CD14-positive monocyte (primary cell): Measurements from ENCODE around the gene CNTLN. TPM values are rescaled to one million over a fixed set of nuclear protein-coding genes. Genes with fewer than 3 reads are reported as not detected.
"Not testable (repeated sequence)": the region's sequence is repeated elsewhere in the genome, so short reads cannot be mapped to it uniquely, and the experiment has no call there.

Experiments used
- DNase-seq, 3 donors: peaks; one replicate each; pipeline ENCODE4 v3.0.0-alpha.2; 2011 to 2022
- H2AFZ ChIP-seq: 2 replicates; pipeline ENCODE4 v1.6.0; 2012; ENCODE audit warnings: mild to moderate bottlenecking, low read depth, low read length, inconsistent platforms; ENCODE audit not compliant: insufficient read depth, poor library complexity, severe bottlenecking
- H3K27ac ChIP-seq, 2 donors: 1 replicate in 1 of 2; 2 replicates in 1 of 2; pipeline ENCODE4 v1.5.1; 2012 to 2013; ENCODE audit warnings: low read length in 2 of 2, control low read depth in 1 of 2, inconsistent platforms in 1 of 2, low read depth in 1 of 2, mild to moderate bottlenecking in 1 of 2
- H3K27me3 ChIP-seq, 2 donors: one replicate each; pipeline versions ENCODE4 v1.6.0 to v1.6.1; 2011 to 2013; ENCODE audit warnings: low read length in 2 of 2; ENCODE audit not compliant: control insufficient read depth in 2 of 2, insufficient read depth in 2 of 2
- H3K36me3 ChIP-seq, 2 donors: replicated peaks in 1 of 2; 1 replicate in 1 of 2; 2 replicates in 1 of 2; pipeline versions ENCODE4 v1.5.1 to v1.6.1; 2012 to 2013; ENCODE audit warnings: low read length in 2 of 2, control low read depth in 1 of 2, inconsistent platforms in 1 of 2, mild to moderate bottlenecking in 1 of 2; ENCODE audit not compliant: insufficient read depth in 2 of 2, control insufficient read depth in 1 of 2
- H3K4me1 ChIP-seq, 2 donors: 1 replicate in 1 of 2; 2 replicates in 1 of 2; pipeline versions ENCODE4 v1.5.1 to v1.6.1; 2012 to 2013; ENCODE audit warnings: low read length in 2 of 2, control low read depth in 1 of 2, inconsistent platforms in 1 of 2, mild to moderate bottlenecking in 1 of 2, moderate library complexity in 1 of 2; ENCODE audit not compliant: insufficient read depth in 2 of 2, control insufficient read depth in 1 of 2
- H3K4me2 ChIP-seq: replicated peaks from 2 replicates; pipeline ENCODE3; 2012; ENCODE audit warnings: low read length, moderate library complexity, mild to moderate bottlenecking; ENCODE audit not compliant: poor library complexity, severe bottlenecking; ENCODE audit errors: extremely low read depth
- H3K4me3 ChIP-seq, 3 experiments: fragments of 200-600 bp in 1 of 3; sonication (generic) in 1 of 3; replicated peaks in 1 of 3; 1 replicate in 2 of 3; 2 replicates in 1 of 3; pipeline ENCODE4 v1.5.1; 2011 to 2013; ENCODE audit warnings: low read length in 3 of 3, mild to moderate bottlenecking in 3 of 3, control low read depth in 2 of 3, low read depth in 2 of 3, inconsistent platforms in 1 of 3, moderate library complexity in 1 of 3
- H3K79me2 ChIP-seq: 2 replicates; pipeline ENCODE4 v1.6.0; 2012; ENCODE audit warnings: mild to moderate bottlenecking, control low read depth, inconsistent platforms, low read length, moderate library complexity; ENCODE audit not compliant: insufficient read depth
- H3K9ac ChIP-seq: 2 replicates; pipeline ENCODE4 v1.6.0; 2017; ENCODE audit warnings: low read length, mild to moderate bottlenecking; ENCODE audit not compliant: insufficient read depth, poor library complexity, severe bottlenecking
- H3K9me3 ChIP-seq, 2 donors: replicated peaks in 1 of 2; 1 replicate in 1 of 2; 2 replicates in 1 of 2; pipeline versions ENCODE4 v1.5.1 to v1.6.1; 2012 to 2013; ENCODE audit warnings: low read length in 2 of 2, control low read depth in 1 of 2; ENCODE audit not compliant: control insufficient read depth in 1 of 2, insufficient read depth in 1 of 2
- H4K20me1 ChIP-seq: 2 replicates; pipeline ENCODE4 v1.6.0; 2012; ENCODE audit warnings: mild to moderate bottlenecking, low read length, control low read depth, moderate library complexity; ENCODE audit not compliant: insufficient read depth
- H3K27ac Mint-ChIP-seq, 7 donors: one replicate each; pipeline ENCODE4 v1.8.0; 2020; ENCODE audit warnings: mild to moderate bottlenecking in 7 of 7, mixed read lengths in 7 of 7, moderate library complexity in 6 of 7, inconsistent platforms in 2 of 7
- H3K27me3 Mint-ChIP-seq, 3 donors: one replicate each; pipeline ENCODE4 v1.8.0; 2021 to 2022; ENCODE audit warnings: low read depth in 3 of 3, mild to moderate bottlenecking in 3 of 3, mixed read lengths in 3 of 3, moderate library complexity in 3 of 3, inconsistent platforms in 1 of 3
- H3K36me3 Mint-ChIP-seq, 2 donors: one replicate each; pipeline ENCODE4 v1.8.0; 2020; ENCODE audit warnings: mixed read lengths in 2 of 2, inconsistent platforms in 1 of 2, mild to moderate bottlenecking in 1 of 2
- H3K4me1 Mint-ChIP-seq: one replicate; pipeline ENCODE4 v1.8.0; 2020; ENCODE audit warnings: mild to moderate bottlenecking, mixed read lengths
- H3K4me3 Mint-ChIP-seq, 2 donors: one replicate each; pipeline ENCODE4 v1.8.0; 2020; ENCODE audit warnings: mild to moderate bottlenecking in 2 of 2, mixed read lengths in 2 of 2, moderate library complexity in 1 of 2
- H3K9me3 Mint-ChIP-seq, 7 donors: one replicate each; pipeline ENCODE4 v1.8.0; 2020 to 2022; ENCODE audit warnings: mixed read lengths in 7 of 7, mild to moderate bottlenecking in 6 of 7, moderate library complexity in 6 of 7, inconsistent platforms in 2 of 7
- WGBS: methylation state at CpG from one replicate; pipeline ENCODE4 v1.1.5; 2013; ENCODE audit warnings: missing lambda C conversion rate; ENCODE audit not compliant: insufficient coverage; 5-methylcytosine and 5-hydroxymethylcytosine counted together
- intact Hi-C, 2 donors: fragments of 100-400 bp; cut with micrococcal nuclease; formaldehyde crosslinking; loops; one replicate each; pipeline versions ENCODE4 v1.15.0 to v1.15.1; 2023
- polyA plus RNA-seq, 3 donors: library from polyadenylated mRNA; depleted of rRNA in 1 of 3; unstranded in 2 of 3; stranded (reverse) in 1 of 3; fragments of 300-500 nt in 2 of 3; fragments of >200 nt in 1 of 3; fragmentation: Illumina TruSeq in 2 of 3; gene quantifications; 1 replicate in 2 of 3; 2 replicates in 1 of 3; pipeline ENCODE4 v1.2.3, GENCODE V29; 2012 to 2021
- TF ChIP-seq, protein P1 (sequence below): fragments of 200-600 bp; IDR thresholded peaks from one replicate; pipeline ENCODE4 v1.8.0; 2022; ENCODE audit warnings: antibody characterized with exemption, mild to moderate bottlenecking

Gene CNTLN
- polyA plus RNA-seq, 3 donors: 2.2 to 5.6 (median 4.0) TPM

DNA sequence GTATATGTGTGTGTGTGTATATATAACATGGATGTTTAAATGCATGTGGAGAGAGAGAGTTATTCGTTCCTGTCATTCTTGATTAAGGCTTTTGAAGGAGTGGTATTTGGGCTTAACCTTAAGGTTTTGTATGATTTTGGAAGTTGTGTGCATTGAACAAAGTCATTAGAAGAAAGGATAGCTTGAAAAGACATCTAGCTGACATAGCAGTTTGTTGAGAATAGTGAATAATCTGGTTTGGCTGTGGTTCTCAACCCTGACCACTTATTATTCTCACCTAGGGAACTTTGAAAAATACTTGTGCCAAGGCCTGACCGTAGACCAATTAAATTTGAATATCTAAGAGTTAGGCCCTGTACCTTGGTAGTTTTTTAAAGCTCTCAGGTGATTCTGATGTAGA lies 303.0 kb downstream of the CNTLN start:
- H3K79me2 ChIP-seq: no peaks in the 10 kb centered on the region
- no peak overlapping the region for H3K27ac ChIP-seq
- H3K9me3 ChIP-seq: peaks cover 11% of the 10 kb centered on the region in 2 donors
- no peaks in the 10 kb centered on the region for H3K4me1 ChIP-seq
- H3K9ac ChIP-seq: no peak overlapping the region
- H3K27me3 Mint-ChIP-seq: no peaks in the 10 kb centered on the region
- no peak overlapping the region for H3K4me2 ChIP-seq
- no peak overlapping the region for H3K4me3 Mint-ChIP-seq
- no peaks in the 10 kb centered on the region for H3K27me3 ChIP-seq
- no peaks in the 10 kb centered on the region for H4K20me1 ChIP-seq
- peaks cover 4 to 26% (median 19%) of the 10 kb centered on the region in 7 donors for H3K9me3 Mint-ChIP-seq
- peaks cover 0 to 8% of the 10 kb centered on the region in 2 donors for H3K36me3 ChIP-seq
- no peak overlapping the region for H3K4me3 ChIP-seq
- no peak overlapping the region for H2AFZ ChIP-seq
- H3K27ac Mint-ChIP-seq: no peak overlapping the region
- H3K36me3 Mint-ChIP-seq: peaks cover 11 to 21% of the 10 kb centered on the region in 2 donors
- intact Hi-C loops: loop anchor here in 1 of 2 donors (10.0 kb wide), 1 partner anchor 57 kb away; no protein-coding TSS in a partner anchor
- WGBS: 100% methylated on average over 1 of the region's 2 CpGs
- TF ChIP-seq, protein P1, sequence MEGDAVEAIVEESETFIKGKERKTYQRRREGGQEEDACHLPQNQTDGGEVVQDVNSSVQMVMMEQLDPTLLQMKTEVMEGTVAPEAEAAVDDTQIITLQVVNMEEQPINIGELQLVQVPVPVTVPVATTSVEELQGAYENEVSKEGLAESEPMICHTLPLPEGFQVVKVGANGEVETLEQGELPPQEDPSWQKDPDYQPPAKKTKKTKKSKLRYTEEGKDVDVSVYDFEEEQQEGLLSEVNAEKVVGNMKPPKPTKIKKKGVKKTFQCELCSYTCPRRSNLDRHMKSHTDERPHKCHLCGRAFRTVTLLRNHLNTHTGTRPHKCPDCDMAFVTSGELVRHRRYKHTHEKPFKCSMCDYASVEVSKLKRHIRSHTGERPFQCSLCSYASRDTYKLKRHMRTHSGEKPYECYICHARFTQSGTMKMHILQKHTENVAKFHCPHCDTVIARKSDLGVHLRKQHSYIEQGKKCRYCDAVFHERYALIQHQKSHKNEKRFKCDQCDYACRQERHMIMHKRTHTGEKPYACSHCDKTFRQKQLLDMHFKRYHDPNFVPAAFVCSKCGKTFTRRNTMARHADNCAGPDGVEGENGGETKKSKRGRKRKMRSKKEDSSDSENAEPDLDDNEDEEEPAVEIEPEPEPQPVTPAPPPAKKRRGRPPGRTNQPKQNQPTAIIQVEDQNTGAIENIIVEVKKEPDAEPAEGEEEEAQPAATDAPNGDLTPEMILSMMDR: no peak
- DNase-seq: no peak
- no peaks in the 10 kb centered on the region for H3K4me1 Mint-ChIP-seq

DNA sequence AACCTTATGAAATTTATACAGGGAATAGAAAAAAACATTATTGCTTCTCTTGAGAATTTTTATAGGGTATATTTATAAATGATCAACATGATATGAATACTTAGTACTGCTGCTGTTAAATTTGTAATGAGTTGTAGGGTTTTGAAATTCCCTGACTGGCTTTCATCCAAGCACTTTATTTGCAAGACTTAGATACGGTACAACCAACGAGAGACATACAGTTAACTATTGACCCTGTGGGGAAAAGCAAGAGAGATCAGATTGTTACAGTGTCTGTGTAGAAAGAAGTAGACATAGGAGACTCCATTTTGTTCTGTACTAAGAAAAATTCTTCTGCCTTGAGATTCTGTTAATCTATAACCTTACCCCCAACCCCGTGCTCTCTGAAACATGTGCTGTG lies 310.3 kb downstream of the CNTLN start:
- H3K9ac ChIP-seq, H2AFZ ChIP-seq, H3K27me3 Mint-ChIP-seq, H3K27ac ChIP-seq, H3K4me1 ChIP-seq, H3K9me3 ChIP-seq, H3K4me3 ChIP-seq, H3K4me3 Mint-ChIP-seq, H3K79me2 ChIP-seq, H4K20me1 ChIP-seq, H3K27me3 ChIP-seq, DNase-seq, H3K27ac Mint-ChIP-seq, intact Hi-C loops, H3K4me1 Mint-ChIP-seq, H3K4me2 ChIP-seq, H3K36me3 ChIP-seq: not testable (repeated sequence)
- no CpG with 5 or more reads among the region's 3 CpGs for WGBS
- peaks cover 15 to 22% of the 10 kb centered on the region in 2 donors for H3K36me3 Mint-ChIP-seq
- peaks cover 0 to 11% (median 7%) of the 10 kb centered on the region in 7 donors for H3K9me3 Mint-ChIP-seq
